ENCODE measurements around the gene RPTOR.

DNA sequence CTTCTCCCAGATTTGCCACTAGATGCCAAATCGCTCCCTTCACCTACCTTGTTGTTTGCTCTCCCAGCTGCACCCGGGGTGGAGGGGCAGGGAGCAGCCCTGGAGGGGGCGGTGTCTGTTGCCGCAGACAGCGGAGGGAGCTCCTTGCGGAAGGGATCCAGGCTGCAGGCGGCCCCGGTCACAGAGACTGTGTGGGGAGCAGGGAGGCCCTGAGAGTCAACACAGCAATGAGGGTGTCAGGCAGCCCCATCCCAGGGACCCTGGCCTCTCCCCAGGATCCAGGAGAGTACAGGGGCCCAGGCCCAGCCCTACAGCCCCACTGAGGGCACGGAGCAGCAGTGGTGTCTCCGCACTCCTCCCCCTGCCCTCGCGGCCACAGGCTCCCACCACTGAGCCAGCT lies 396.5 kb downstream of the RPTOR start:
- no peak for TF ChIP-seq EZH2 (IDR thresholded peaks at IDR 0.05; ENCODE audit: insufficient read depth, poor library complexity, severe bottlenecking)
- TF ChIP-seq EZH2phosphoT487 (IDR thresholded peaks at IDR 0.05; ENCODE audit: insufficient read depth, low read depth) = no peak
